Right lobe of liver (tissue), 6 donors: ENCODE results near the gene ZAR1L. TPM values are rescaled to one million over a fixed set of nuclear protein-coding genes. Genes with fewer than 3 reads are reported as not detected.
A peak's percentile ranks its signal among the peaks of the same experiment; 100 is the strongest.

Experiments
- ATAC-seq, 4 donors: fragments of 200-7000 bp; cut with Tn5 transposase; one replicate each; pipeline ENCODE4 v1.9.1; 2020; ENCODE audit warnings: mild to moderate bottlenecking in 4 of 4, moderate library complexity in 4 of 4
- DNase-seq, 3 donors: peaks; one replicate each; pipeline ENCODE4 v3.0.0-alpha.2; 2020
- H3K27ac ChIP-seq, 3 donors: fragments of 200-600 bp; one replicate each; pipeline ENCODE4 v1.8.0; 2022
- H3K27me3 ChIP-seq, 2 donors: fragments of 200-600 bp; one replicate each; pipeline ENCODE4 v1.8.0; 2022
- H3K36me3 ChIP-seq, 4 donors: fragments of 200-600 bp; sonication (generic) in 1 of 4; one replicate each; pipeline versions ENCODE4 v1.5.1 to v1.8.0; 2017 to 2022; ENCODE audit warnings: control low read depth in 1 of 4
- H3K4me1 ChIP-seq, 4 donors: fragments of 200-600 bp; sonication (generic) in 1 of 4; one replicate each; pipeline versions ENCODE4 v1.5.1 to v1.8.0; 2017 to 2022; ENCODE audit warnings: control low read depth in 1 of 4
- H3K4me3 ChIP-seq, 3 donors: fragments of 200-600 bp; one replicate each; pipeline ENCODE4 v1.8.0; 2022
- H3K9me3 ChIP-seq, 4 donors: fragments of 200-600 bp; sonication (generic) in 1 of 4; one replicate each; pipeline versions ENCODE4 v1.5.1 to v1.8.0; 2017 to 2022; ENCODE audit warnings: control low read depth in 1 of 4
- CTCF ChIP-seq, 4 donors: fragments of 200-600 bp in 3 of 4; fragments of 450-650 bp in 1 of 4; IDR thresholded peaks; one replicate each; pipeline versions ENCODE4 v1.5.1 to v1.8.0; 2016 to 2022; ENCODE audit warnings: antibody characterized with exemption in 4 of 4, mild to moderate bottlenecking in 2 of 4
- POLR2A ChIP-seq: fragments of 450-650 bp; IDR thresholded peaks from one replicate; pipeline ENCODE4 v1.6.1; 2017; ENCODE audit warnings: antibody characterized with exemption, mild to moderate bottlenecking
- WGBS: methylation state at CpG from one replicate; pipeline ENCODE4 v1.1.6; 2018; ENCODE audit warnings: low coverage, low lambda C conversion rate; ENCODE audit not compliant: insufficient coverage; ENCODE audit errors: missing lambda C conversion rate; 5-methylcytosine and 5-hydroxymethylcytosine counted together
- intact Hi-C, 2 donors: fragments of 100-400 bp; cut with DNase I; formaldehyde crosslinking; loops; one replicate each; pipeline versions ENCODE4 v1.11.2 to v1.14.1; 2022
- total RNA-seq, 6 experiments: library from RNA; depleted of rRNA in 2 of 6; stranded (reverse); fragments of >200 nt in 2 of 6; fragmentation: NEBNext Ultra II Directional in 3 of 6; extraction: Animal tissue kit (Norgen Biotek cat#: 25700) in 3 of 6; gene quantifications; one replicate each; pipeline versions ENCODE4 v1.1.0 to v1.2.4, GENCODE V29; 2016 to 2023
- donor health status: DM: no; HTN: yes; CAD: no.
- donor health status: DM: no; HTN: no; CAD: no.
- donor health status: DM: no; HTN: no; CAD: no.
- donor health status: DM: no; HTN: yes; CAD: no.
- donor health status: DM: no; HTN: yes; CAD: no.

Gene ZAR1L
- total RNA-seq, 6 experiments from 2014 or later, result not detected

GRCh38 chr13:32254416-32254815 lies 60.7 kb downstream of the ZAR1L start:
- no peaks in the 10 kb centered on the region for H3K27me3 ChIP-seq
- intact Hi-C loops, result no loop called here

GRCh38 chr13:32253911-32254399 lies 61.2 kb downstream of the ZAR1L start:
- intact Hi-C loops, result no loop called here
- Histone ChIP-seq H3K4me3 (peak overlapping the region; percentile 38 to 58 (median 44)), H3K4me1 (peaks cover 0 to 11% (median 5%) of the 10 kb centered on the region in 4 donors), H3K9me3 (no peaks in the 10 kb centered on the region), H3K27me3 (no peaks in the 10 kb centered on the region), H3K36me3 (no peaks in the 10 kb centered on the region), H3K27ac (peak overlapping the region; percentile 87 to 89 (median 88))
- peak; percentile 54 to 64 (median 62) for ATAC-seq
- no peak for TF ChIP-seq CTCF (IDR thresholded peaks at IDR 0.05)
- peak; percentile 70 for TF ChIP-seq POLR2A
- 19% methylated on average over 14 of the region's 14 CpGs for whole genome bisulfite sequencing
- no peak for DNase-seq

More at GRCh38 chr13:32254416-32254815, 60.7 kb downstream of the ZAR1L start:
- DNase-seq (no peak), ATAC-seq (peak; percentile 12 to 57 (median 45))
- WGBS, result 7% methylated on average over 3 of the region's 3 CpGs
- peak overlapping the region; percentile 87 to 89 (median 88) for H3K27ac ChIP-seq
- no peaks in the 10 kb centered on the region for H3K36me3 ChIP-seq
- H3K4me1 ChIP-seq, result peaks cover 0 to 11% (median 5%) of the 10 kb centered on the region in 4 donors
- H3K4me3 ChIP-seq, result peak overlapping the region; percentile 38 to 58 (median 44)
- TF ChIP-seq CTCF (IDR thresholded peaks at IDR 0.05) (no peak), POLR2A (no peak)
- H3K9me3 ChIP-seq, result no peaks in the 10 kb centered on the region

Other genes starting within 250 kb of the ZAR1L start
- gene BRCA2, start 145 bp upstream of the ZAR1L start, total RNA-seq, result 1 to 10 TPM in 4 of 6 experiments, under 1 TPM in 2; 0.46 to 4.0 (median 1.8) TPM
- 10 to 100 TPM; 17.4 to 56.9 (median 26.5) TPM for gene N4BP2L1, start 112.8 kb upstream of the ZAR1L start, total RNA-seq
- gene N4BP2L2, start 223.4 kb upstream of the ZAR1L start, total RNA-seq, result 10 to 100 TPM; 48.8 to 99.7 (median 61.1) TPM